22Rv1 (cell line): ENCODE measurements around the gene PCDHGA6.
"Not testable (repeated sequence)": the region's sequence is repeated elsewhere in the genome, so short reads cannot be mapped to it uniquely, and the experiment has no call there.

ENCODE experiments used
- CTCF ChIP-seq: fragments of 450-650 bp; IDR thresholded peaks from 2 replicates; pipeline ENCODE4 v1.5.1; 2017; ENCODE audit warnings: mild to moderate bottlenecking
- ZFX ChIP-seq: fragments of 450-650 bp; IDR thresholded peaks from 2 replicates; pipeline ENCODE4 v1.6.1; 2017; ENCODE audit warnings: antibody characterized with exemption, borderline replicate concordance

GRCh38 chr5:141332571-141332970 is 41.1 kb upstream of the PCDHGA6 start:
- TF ChIP-seq CTCF, ZFX: not testable (repeated sequence)
